OCI-LY7 (cell line): Measurements from ENCODE around the gene CARD11.

Experiments used
- EZH2phosphoT487 ChIP-seq: fragments of 200-600 bp; sonication (generic); IDR thresholded peaks from 2 replicates; pipeline ENCODE4 v1.6.1; 2018; ENCODE audit warnings: low read depth, borderline replicate concordance, mild to moderate bottlenecking, mixed run types, antibody characterized with exemption, low read length, moderate library complexity, mixed read lengths
- TF ChIP-seq, protein P1 (sequence below): fragments of 200-600 bp; sonication (generic); conservative IDR thresholded peaks from 2 replicates; pipeline ENCODE4 v1.5.1; 2014; ENCODE audit warnings: mild to moderate bottlenecking, antibody characterized with exemption, low read length, moderate library complexity, mixed read lengths

DNA sequence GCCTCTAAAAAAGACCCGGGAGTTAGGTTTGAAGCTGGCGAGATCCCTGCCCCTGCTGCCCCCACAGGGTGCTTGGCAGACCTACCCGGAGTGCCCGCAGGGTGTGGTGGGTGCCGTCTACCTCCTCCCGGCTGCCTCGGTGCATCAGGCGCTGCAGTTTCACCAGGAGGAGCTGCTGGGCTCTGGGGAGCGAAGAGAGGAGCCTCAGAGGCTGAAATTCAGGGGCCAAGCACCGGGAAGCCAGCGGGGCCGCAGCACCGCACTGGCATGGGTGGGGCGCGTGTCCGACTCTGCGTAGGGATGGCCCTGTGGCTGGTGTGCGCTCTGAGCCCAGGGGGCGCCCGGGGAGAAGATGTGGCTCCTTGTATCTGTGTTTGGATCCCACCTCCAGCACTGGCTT, 125.3 kb downstream of the CARD11 start:
- TF ChIP-seq, protein P1, sequence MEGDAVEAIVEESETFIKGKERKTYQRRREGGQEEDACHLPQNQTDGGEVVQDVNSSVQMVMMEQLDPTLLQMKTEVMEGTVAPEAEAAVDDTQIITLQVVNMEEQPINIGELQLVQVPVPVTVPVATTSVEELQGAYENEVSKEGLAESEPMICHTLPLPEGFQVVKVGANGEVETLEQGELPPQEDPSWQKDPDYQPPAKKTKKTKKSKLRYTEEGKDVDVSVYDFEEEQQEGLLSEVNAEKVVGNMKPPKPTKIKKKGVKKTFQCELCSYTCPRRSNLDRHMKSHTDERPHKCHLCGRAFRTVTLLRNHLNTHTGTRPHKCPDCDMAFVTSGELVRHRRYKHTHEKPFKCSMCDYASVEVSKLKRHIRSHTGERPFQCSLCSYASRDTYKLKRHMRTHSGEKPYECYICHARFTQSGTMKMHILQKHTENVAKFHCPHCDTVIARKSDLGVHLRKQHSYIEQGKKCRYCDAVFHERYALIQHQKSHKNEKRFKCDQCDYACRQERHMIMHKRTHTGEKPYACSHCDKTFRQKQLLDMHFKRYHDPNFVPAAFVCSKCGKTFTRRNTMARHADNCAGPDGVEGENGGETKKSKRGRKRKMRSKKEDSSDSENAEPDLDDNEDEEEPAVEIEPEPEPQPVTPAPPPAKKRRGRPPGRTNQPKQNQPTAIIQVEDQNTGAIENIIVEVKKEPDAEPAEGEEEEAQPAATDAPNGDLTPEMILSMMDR: no peak
- TF ChIP-seq EZH2phosphoT487: no peak
